Measurements from ENCODE around the gene TIMP2.
"Not testable (repeated sequence)": the region's sequence is repeated elsewhere in the genome, so short reads cannot be mapped to it uniquely, and the experiment has no call there.

TIMP2 gene

DNA sequence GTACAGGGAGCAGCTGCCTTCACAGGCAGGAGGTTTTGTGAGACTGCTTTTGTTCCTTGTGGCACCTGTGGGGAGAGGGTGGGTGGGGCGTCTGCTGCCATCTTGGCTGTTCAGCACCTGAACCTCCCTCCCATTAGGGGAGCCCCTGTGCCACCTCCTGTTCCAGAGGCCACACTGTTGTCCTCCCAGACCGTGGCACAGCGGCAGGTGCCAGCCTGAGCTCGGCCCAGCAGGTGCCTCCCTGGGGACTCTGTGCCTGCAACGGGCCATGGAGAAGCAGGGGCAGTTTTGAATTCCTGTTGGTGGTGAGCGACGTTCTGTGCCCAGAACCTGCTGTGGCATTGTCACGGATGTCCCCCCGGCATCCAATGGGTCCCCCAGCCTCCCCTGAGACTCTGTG, 44.7 kb upstream of the TIMP2 start:
- TF ChIP-seq, protein P1, sequence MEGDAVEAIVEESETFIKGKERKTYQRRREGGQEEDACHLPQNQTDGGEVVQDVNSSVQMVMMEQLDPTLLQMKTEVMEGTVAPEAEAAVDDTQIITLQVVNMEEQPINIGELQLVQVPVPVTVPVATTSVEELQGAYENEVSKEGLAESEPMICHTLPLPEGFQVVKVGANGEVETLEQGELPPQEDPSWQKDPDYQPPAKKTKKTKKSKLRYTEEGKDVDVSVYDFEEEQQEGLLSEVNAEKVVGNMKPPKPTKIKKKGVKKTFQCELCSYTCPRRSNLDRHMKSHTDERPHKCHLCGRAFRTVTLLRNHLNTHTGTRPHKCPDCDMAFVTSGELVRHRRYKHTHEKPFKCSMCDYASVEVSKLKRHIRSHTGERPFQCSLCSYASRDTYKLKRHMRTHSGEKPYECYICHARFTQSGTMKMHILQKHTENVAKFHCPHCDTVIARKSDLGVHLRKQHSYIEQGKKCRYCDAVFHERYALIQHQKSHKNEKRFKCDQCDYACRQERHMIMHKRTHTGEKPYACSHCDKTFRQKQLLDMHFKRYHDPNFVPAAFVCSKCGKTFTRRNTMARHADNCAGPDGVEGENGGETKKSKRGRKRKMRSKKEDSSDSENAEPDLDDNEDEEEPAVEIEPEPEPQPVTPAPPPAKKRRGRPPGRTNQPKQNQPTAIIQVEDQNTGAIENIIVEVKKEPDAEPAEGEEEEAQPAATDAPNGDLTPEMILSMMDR (IDR thresholded peaks at IDR 0.05; ENCODE audit: insufficient read depth, low read depth, low read length, missing control alignments), result no peak
- no peak overlapping the region for H3K4me3 ChIP-seq (ENCODE audit: low read depth, low read length)
- no peak for DNase-seq (ENCODE audit: low read depth)

GRCh38 chr17:78967782-78968362, 42.7 kb upstream of the TIMP2 start:
- TF ChIP-seq, protein P1 (IDR thresholded peaks at IDR 0.05; ENCODE audit: insufficient read depth, low read depth, low read length, missing control alignments), result no peak
- H3K4me3 ChIP-seq (ENCODE audit: low read depth, low read length), result no peak overlapping the region
- no peak for DNase-seq (ENCODE audit: low read depth)

DNA sequence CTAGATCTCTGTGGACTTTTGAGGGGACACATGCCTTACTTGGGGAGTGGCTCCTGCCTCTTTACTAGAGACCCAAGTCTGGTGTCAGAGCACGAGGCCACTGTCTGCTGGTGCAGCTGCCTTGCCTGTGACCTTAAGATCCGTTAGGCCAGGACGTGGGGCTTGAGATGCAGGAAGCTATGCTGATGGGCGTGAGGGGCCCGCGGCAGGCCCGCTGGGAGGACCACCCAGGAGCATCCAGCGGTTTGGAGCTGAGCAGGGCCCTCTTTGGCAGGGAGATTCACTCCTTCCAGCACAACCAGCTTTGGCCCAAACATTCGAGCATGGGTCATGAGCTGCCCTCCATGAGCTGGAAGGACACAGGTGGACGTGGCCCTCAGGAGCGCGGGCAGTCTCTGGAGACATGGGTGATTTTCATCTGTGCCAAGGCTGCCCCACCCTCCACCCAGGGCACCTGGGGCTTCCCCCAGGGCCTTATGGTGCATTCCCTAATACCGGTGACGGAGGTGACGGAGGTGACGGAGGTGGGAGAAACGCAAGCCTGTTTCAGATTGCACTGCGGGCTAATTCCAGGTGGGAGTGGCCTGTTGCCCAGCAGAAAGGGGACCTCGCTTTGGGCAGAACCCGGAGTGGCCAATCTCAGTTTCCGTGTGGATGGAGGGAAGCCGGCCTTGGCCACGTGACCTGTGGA, 41.9 kb upstream of the TIMP2 start:
- no peak for DNase-seq (ENCODE audit: low read depth)
- TF ChIP-seq, protein P1 (IDR thresholded peaks at IDR 0.05; ENCODE audit: insufficient read depth, low read depth, low read length, missing control alignments), result no peak
- no peak overlapping the region for H3K4me3 ChIP-seq (ENCODE audit: low read depth, low read length)

GRCh38 chr17:78966123-78966813, 41.1 kb upstream of the TIMP2 start:
- TF ChIP-seq, protein P1 (IDR thresholded peaks at IDR 0.05; ENCODE audit: insufficient read depth, low read depth, low read length, missing control alignments), result no peak
- no peak for DNase-seq (ENCODE audit: low read depth)
- no peak overlapping the region for H3K4me3 ChIP-seq (ENCODE audit: low read depth, low read length)

DNA sequence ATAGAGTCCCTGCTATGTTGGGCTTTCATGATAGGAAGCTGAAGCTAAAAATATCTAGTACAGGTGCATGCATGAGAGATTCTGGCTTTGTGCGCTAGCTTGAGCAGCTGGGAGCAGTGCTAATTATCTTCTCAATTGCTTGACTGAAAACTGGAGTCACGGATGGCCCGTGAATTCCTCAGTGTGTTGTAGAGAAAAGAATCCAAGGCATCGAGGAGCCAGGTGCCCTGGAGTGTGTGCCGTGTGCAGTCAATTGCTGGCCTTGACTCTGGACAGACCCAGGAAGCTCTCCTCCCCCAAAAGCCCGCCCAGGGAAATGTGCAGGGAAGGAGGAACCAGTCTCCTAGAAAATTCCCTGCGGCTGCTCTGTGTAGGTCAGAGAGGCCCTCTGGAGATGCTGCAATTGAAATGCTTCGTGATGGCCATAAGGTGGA, 40.3 kb upstream of the TIMP2 start:
- no peak overlapping the region for H3K4me3 ChIP-seq (ENCODE audit: low read depth, low read length)
- DNase-seq (ENCODE audit: low read depth), result no peak
- TF ChIP-seq, protein P1 (IDR thresholded peaks at IDR 0.05; ENCODE audit: insufficient read depth, low read depth, low read length, missing control alignments), result no peak

- TF ChIP-seq, protein P1 (IDR thresholded peaks at IDR 0.05; ENCODE audit: insufficient read depth, low read depth, low read length, missing control alignments), result no peak
- no peak for DNase-seq (ENCODE audit: low read depth)
- H3K4me3 ChIP-seq (ENCODE audit: low read depth, low read length), result no peak overlapping the region
These were observed 38.2 kb upstream of the TIMP2 start for GRCh38 chr17:78963378-78963777.

DNA sequence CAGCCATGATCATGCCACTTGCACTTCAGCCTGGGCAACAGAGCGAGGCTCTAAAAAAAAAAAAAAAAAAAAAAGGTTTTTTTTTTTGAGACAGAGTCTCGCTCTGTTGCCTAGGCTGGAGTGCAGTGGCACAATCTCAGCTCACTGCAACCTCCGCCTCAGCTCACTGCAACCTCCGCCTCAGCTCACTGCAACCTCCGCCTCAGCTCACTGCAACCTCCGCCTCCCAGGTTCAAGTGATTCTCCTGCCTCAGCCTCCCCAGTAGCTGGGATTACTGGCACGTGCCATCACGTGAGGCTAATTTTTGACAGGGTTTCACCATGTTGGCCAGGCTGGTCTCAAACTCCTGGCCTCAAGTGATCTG, 37.8 kb upstream of the TIMP2 start:
- DNase-seq (ENCODE audit: low read depth), result not testable (repeated sequence)

More for the DNA sequence above, 37.8 kb upstream of the TIMP2 start:
- not testable (repeated sequence) for H3K4me3 ChIP-seq (ENCODE audit: low read depth, low read length)
